ENCODE data around the gene DRD5.
A peak's percentile ranks its signal among the peaks of the same experiment; 100 is the strongest.
"Not testable (repeated sequence)": the region's sequence is repeated elsewhere in the genome, so short reads cannot be mapped to it uniquely, and the experiment has no call there.

Gene DRD5

GRCh38 chr4:9781343-9782135 is at the start of gene DRD5:
Gene DRD5, plus strand, starts transcription at chr4:9781634. Its CDS starts 396 bp downstream, at chr4:9782030.
- H3K4me1 Mint-ChIP-seq: peaks cover 10% of the 10 kb centered on the region
- no peak within 1 kb of the TSS for H3K27ac Mint-ChIP-seq
- peak within 1 kb of the TSS; percentile 79 for H3K4me3 Mint-ChIP-seq
- H3K27me3 Mint-ChIP-seq (ENCODE audit: low read depth, poor library complexity): peaks cover 92% of the 10 kb centered on the region
- H3K9me3 Mint-ChIP-seq: peaks cover 16% of the 10 kb centered on the region
- peaks cover 3% of the 10 kb centered on the region for H3K36me3 Mint-ChIP-seq (ENCODE audit: low read depth)
- peak; percentile 67 for DNase-seq
- TF ChIP-seq CTCF (IDR thresholded peaks at IDR 0.05): no peak

- not testable (repeated sequence) for DNase-seq; H3K27ac Mint-ChIP-seq; H3K36me3 Mint-ChIP-seq (ENCODE audit: low read depth); H3K27me3 Mint-ChIP-seq (ENCODE audit: low read depth, poor library complexity); H3K4me3 Mint-ChIP-seq
- Mint-ChIP-seq H3K4me1 (peaks cover 12% of the 10 kb centered on the region), H3K9me3 (peaks cover 21% of the 10 kb centered on the region)
Observed at GRCh38 chr4:9732256-9732655, 49.2 kb upstream of the DRD5 start.

GRCh38 chr4:9735515-9735914 is 45.9 kb upstream of the DRD5 start:
- peaks cover 7% of the 10 kb centered on the region for H3K27me3 Mint-ChIP-seq (ENCODE audit: low read depth, poor library complexity)
- TF ChIP-seq CTCF (IDR thresholded peaks at IDR 0.05): no peak

GRCh38 chr4:9737280-9737679 is 44.2 kb upstream of the DRD5 start:
- H3K9me3 Mint-ChIP-seq: peaks cover 15% of the 10 kb centered on the region
- H3K27me3 Mint-ChIP-seq (ENCODE audit: low read depth, poor library complexity); H3K4me3 Mint-ChIP-seq; H3K27ac Mint-ChIP-seq; H3K36me3 Mint-ChIP-seq (ENCODE audit: low read depth); H3K4me1 Mint-ChIP-seq: not testable (repeated sequence)
- peak; percentile 3 for DNase-seq

More at GRCh38 chr4:9735515-9735914, 45.9 kb upstream of the DRD5 start:
- Mint-ChIP-seq H3K27ac (no peak overlapping the region), H3K9me3 (peaks cover 21% of the 10 kb centered on the region), H3K4me1 (peaks cover 7% of the 10 kb centered on the region), H3K4me3 (no peak overlapping the region), H3K36me3 (ENCODE audit: low read depth) (no peaks in the 10 kb centered on the region)
- DNase-seq: no peak

- H3K9me3 Mint-ChIP-seq; DNase-seq; H3K36me3 Mint-ChIP-seq (ENCODE audit: low read depth); H3K4me3 Mint-ChIP-seq; H3K27ac Mint-ChIP-seq; H3K4me1 Mint-ChIP-seq: not testable (repeated sequence)
- peaks cover 16% of the 10 kb centered on the region for H3K27me3 Mint-ChIP-seq (ENCODE audit: low read depth, poor library complexity)
Observed at GRCh38 chr4:9743789-9744188, 37.6 kb upstream of the DRD5 start.

- Mint-ChIP-seq H3K4me1 (no peaks in the 10 kb centered on the region), H3K36me3 (ENCODE audit: low read depth) (no peaks in the 10 kb centered on the region), H3K27ac (no peak overlapping the region), H3K9me3 (no peaks in the 10 kb centered on the region), H3K4me3 (no peak overlapping the region), H3K27me3 (ENCODE audit: low read depth, poor library complexity) (peaks cover 15% of the 10 kb centered on the region)
- TF ChIP-seq CTCF (IDR thresholded peaks at IDR 0.05): no peak
- DNase-seq: no peak
Observed at GRCh38 chr4:9745782-9746181, 35.7 kb upstream of the DRD5 start.

- H3K9me3 Mint-ChIP-seq: no peaks in the 10 kb centered on the region
- DNase-seq: no peak
- H3K36me3 Mint-ChIP-seq (ENCODE audit: low read depth): no peaks in the 10 kb centered on the region
- H3K4me1 Mint-ChIP-seq: peaks cover 9% of the 10 kb centered on the region
- H3K4me3 Mint-ChIP-seq: no peak overlapping the region
- TF ChIP-seq CTCF (IDR thresholded peaks at IDR 0.05): no peak
- no peak overlapping the region for H3K27ac Mint-ChIP-seq
- H3K27me3 Mint-ChIP-seq (ENCODE audit: low read depth, poor library complexity): peaks cover 33% of the 10 kb centered on the region
Observed at GRCh38 chr4:9758641-9759317, 22.7 kb upstream of the DRD5 start.
